Gastroesophageal sphincter (tissue), 3 donors: ENCODE measurements around the gene BET1L.

Source experiments
- CTCF ChIP-seq, 4 experiments: fragments of 200-600 bp in 2 of 4; fragments of 450-650 bp in 2 of 4; sonication (generic) in 1 of 4; IDR thresholded peaks; one replicate each; pipeline ENCODE4 v1.5.1; 2017 to 2019; ENCODE audit warnings: antibody characterized with exemption in 4 of 4, mild to moderate bottlenecking in 2 of 4, moderate library complexity in 2 of 4
- EP300 ChIP-seq: sonication (generic); formaldehyde crosslinking; IDR thresholded peaks from one replicate; pipeline ENCODE4 v1.6.1; 2017; ENCODE audit warnings: antibody characterized with exemption, mild to moderate bottlenecking
- POLR2A ChIP-seq, 2 donors: fragments of 450-650 bp; IDR thresholded peaks; one replicate each; pipeline ENCODE4 v1.6.1; 2017; ENCODE audit warnings: antibody characterized with exemption in 2 of 2, mild to moderate bottlenecking in 2 of 2, moderate library complexity in 1 of 2
- POLR2AphosphoS5 ChIP-seq: sonication (generic); formaldehyde crosslinking; IDR thresholded peaks from one replicate; pipeline ENCODE4 v1.6.1; 2017; ENCODE audit warnings: antibody characterized with exemption

GRCh38 chr11:203945-204586 is 3.1 kb downstream of the BET1L start:
- TF ChIP-seq CTCF (IDR thresholded peaks at IDR 0.05) (no peak), POLR2A (IDR thresholded peaks at IDR 0.05) (no peak), POLR2AphosphoS5 (no peak), EP300 (no peak)
